Measurements from ENCODE around the gene DHX15. TPM values are rescaled to one million over a fixed set of nuclear protein-coding genes. Genes with fewer than 3 reads are reported as not detected.
A peak's percentile ranks its signal among the peaks of the same experiment; 100 is the strongest.

DHX15 gene
- total and polyA plus RNA-seq, 9 of the 15 experiments (the other 6 are each of a cell fraction or from before 2014, with no cell fraction given): 165 to 287 (median 208) TPM

DNA sequence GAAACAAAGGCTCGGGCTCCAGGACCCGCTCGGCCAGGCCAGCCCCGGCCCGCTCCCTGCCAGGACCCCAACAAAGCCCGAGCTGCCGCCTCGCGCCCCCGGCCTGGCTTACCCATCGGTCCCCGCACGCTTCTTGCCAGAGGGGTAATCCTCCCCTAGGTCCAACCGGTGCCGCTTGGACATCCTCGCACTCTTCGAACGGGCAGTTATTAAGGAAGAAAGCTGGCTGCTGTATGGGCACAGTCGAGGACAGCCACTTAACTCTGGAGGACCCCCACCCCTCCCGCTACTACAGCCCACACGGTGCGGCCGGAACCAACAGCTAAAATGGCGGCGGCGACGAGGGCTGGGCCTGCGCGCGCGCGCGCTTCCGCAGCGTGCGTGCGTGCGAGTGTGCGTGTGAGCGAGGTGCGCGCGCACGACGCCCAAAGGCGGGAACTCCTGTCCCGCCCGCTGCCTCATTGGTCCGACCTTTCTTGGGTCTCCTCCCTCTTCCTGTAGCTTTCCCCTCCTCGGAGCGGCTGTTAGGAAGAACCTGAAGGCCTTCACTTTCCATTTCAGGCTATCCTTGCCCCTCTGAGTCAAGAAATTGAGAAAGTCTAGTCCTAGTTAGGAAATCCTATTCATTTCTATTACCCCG lies at the start of gene DHX15 (continued):
- TF ChIP-seq, protein P1, sequence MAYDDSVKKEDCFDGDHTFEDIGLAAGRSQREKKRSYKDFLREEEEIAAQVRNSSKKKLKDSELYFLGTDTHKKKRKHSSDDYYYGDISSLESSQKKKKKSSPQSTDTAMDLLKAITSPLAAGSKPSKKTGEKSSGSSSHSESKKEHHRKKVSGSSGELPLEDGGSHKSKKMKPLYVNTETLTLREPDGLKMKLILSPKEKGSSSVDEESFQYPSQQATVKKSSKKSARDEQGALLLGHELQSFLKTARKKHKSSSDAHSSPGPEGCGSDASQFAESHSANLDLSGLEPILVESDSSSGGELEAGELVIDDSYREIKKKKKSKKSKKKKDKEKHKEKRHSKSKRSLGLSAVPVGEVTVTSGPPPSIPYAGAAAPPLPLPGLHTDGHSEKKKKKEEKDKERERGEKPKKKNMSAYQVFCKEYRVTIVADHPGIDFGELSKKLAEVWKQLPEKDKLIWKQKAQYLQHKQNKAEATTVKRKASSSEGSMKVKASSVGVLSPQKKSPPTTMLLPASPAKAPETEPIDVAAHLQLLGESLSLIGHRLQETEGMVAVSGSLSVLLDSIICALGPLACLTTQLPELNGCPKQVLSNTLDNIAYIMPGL (CRISPR knock-in tag; IDR thresholded peaks at IDR 0.05): 0 out of 2 replicates have a peak, but pooled peaks have one; percentile 27
- TF ChIP-seq, protein P2, sequence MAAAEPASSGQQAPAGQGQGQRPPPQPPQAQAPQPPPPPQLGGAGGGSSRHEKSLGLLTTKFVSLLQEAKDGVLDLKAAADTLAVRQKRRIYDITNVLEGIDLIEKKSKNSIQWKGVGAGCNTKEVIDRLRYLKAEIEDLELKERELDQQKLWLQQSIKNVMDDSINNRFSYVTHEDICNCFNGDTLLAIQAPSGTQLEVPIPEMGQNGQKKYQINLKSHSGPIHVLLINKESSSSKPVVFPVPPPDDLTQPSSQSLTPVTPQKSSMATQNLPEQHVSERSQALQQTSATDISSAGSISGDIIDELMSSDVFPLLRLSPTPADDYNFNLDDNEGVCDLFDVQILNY (CRISPR knock-in tag; IDR thresholded peaks at IDR 0.05): peak; percentile 57; the same call in 1 of the 2 replicates
- peak; percentile 70; the same call in 1 of the 2 replicates for TF ChIP-seq CTBP1 (IDR thresholded peaks at IDR 0.05; ENCODE audit: borderline replicate concordance)
- TF ChIP-seq RNF2 (IDR thresholded peaks at IDR 0.05): no peak; the same call in 1 of the 2 replicates
- TF ChIP-seq POLR2B (IDR thresholded peaks at IDR 0.05; ENCODE audit: low read depth, partially characterized antibody): peak; percentile 75
- TF ChIP-seq BDP1 (IDR thresholded peaks at IDR 0.05; ENCODE audit: insufficient read depth, insufficient read length): no peak
- TF ChIP-seq EGR1 (conservative IDR thresholded peaks at IDR 0.05): peak; percentile 81; the same call in 1 of the 2 replicates
- peak; percentile 62 to 71 for TF ChIP-seq MAZ (CRISPR knock-in tag; conservative IDR thresholded peaks at IDR 0.05 in 1 of 2, IDR thresholded peaks at IDR 0.05 in 1 of 2)
- TF ChIP-seq ZBTB7A (IDR thresholded peaks at IDR 0.05; ENCODE audit: borderline replicate concordance, control insufficient read depth, low read depth, low read length): no peak
- no peak for TF ChIP-seq CBX3 (IDR thresholded peaks at IDR 0.05; ENCODE audit: borderline replicate concordance in 1 of 2, low read length in 2 of 2)
- TF ChIP-seq MYBL2 (IDR thresholded peaks at IDR 0.05; ENCODE audit: low read depth): no peak
- no peak for TF ChIP-seq MYBL2 (CRISPR knock-in tag; IDR thresholded peaks at IDR 0.05; ENCODE audit: borderline replicate concordance)
- peak; percentile 97 for TF ChIP-seq NRF1 (conservative IDR thresholded peaks at IDR 0.05 in 1 of 2, IDR thresholded peaks at IDR 0.05 in 1 of 2)
- TF ChIP-seq POLR2H (tag; IDR thresholded peaks at IDR 0.05; ENCODE audit: low read depth): peak; percentile 81
- 0 out of 2 replicates have a peak, but pooled peaks have one; percentile 21 for TF ChIP-seq ZNF12 (CRISPR knock-in tag; IDR thresholded peaks at IDR 0.05)
- peak; percentile 44 for TF ChIP-seq U2AF1 (optimal IDR thresholded peaks at IDR 0.05; ENCODE audit: low read depth, low read length)
- no peak; the same call in 1 of the 2 replicates for TF ChIP-seq SRSF3 (IDR thresholded peaks at IDR 0.05; ENCODE audit: insufficient read depth, low read length)
- TF ChIP-seq, protein P3, sequence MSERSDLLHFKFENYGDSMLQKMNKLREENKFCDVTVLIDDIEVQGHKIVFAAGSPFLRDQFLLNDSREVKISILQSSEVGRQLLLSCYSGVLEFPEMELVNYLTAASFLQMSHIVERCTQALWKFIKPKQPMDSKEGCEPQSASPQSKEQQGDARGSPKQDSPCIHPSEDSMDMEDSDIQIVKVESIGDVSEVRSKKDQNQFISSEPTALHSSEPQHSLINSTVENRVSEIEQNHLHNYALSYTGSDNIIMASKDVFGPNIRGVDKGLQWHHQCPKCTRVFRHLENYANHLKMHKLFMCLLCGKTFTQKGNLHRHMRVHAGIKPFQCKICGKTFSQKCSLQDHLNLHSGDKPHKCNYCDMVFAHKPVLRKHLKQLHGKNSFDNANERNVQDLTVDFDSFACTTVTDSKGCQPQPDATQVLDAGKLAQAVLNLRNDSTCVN (CRISPR knock-in tag; IDR thresholded peaks at IDR 0.05): no peak
- TF ChIP-seq, protein P4, sequence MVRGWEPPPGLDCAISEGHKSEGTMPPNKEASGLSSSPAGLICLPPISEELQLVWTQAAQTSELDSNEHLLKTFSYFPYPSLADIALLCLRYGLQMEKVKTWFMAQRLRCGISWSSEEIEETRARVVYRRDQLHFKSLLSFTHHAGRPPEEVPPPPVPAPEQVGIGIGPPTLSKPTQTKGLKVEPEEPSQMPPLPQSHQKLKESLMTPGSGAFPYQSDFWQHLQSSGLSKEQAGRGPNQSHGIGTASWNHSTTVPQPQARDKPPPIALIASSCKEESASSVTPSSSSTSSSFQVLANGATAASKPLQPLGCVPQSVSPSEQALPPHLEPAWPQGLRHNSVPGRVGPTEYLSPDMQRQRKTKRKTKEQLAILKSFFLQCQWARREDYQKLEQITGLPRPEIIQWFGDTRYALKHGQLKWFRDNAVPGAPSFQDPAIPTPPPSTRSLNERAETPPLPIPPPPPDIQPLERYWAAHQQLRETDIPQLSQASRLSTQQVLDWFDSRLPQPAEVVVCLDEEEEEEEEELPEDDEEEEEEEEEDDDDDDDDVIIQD (CRISPR knock-in tag; IDR thresholded peaks at IDR 0.05): no peak
- TF ChIP-seq SAFB (IDR thresholded peaks at IDR 0.05; ENCODE audit: borderline replicate concordance, low read depth, low read length): no peak
- no peak for TF ChIP-seq ARNT (IDR thresholded peaks at IDR 0.05)
- peak; percentile 52 for TF ChIP-seq CCNT2 (IDR thresholded peaks at IDR 0.05; ENCODE audit: borderline replicate concordance, extremely low read depth, insufficient read length, low read depth, low read length)
- TF ChIP-seq XRCC5 (IDR thresholded peaks at IDR 0.05; ENCODE audit: low read depth, low read length): peak; percentile 44; the same call in 1 of the 2 replicates

Measured in K562 (cell line).